DMS53 (cell line): ENCODE measurements around the gene UTP4.

Experiments
- DNase-seq: peaks from one replicate; lab custom pipeline; 2025; lab: John Stamatoyannopoulos, UW

Gene UTP4

DNA sequence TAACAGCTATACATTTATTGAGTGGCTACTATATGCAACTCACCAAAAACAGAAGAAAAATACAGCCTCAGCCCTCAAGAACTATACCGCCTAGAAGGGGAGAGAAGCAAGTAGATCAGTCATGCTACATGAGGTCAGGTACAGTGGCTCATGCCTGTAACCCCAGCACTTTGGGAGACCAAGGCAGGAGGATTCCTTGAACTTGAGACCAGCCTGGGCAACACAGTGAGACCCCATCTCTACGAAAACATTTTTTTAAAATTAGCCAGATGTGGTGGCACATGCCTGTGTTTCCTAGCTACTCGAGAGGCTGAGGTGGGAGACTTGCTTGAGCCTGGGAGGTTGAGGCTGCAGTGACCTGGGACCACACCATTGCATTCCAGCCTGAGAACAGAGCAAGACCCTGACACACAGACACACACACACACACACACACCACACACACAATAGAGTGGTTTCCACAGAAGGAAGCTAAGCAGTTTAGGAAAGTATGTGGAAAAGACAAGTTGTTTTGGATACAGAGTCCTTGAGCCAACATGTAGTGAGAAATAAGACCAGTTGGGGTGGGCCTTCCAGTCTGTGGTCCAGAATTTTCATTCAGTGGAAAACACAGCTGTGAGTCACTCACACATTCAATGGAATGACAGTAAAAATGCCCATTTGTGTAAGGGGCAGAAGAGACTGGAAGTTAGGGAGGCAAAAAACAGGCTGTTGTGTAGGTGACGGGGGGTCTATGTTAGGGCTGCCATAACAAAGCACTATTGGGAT is 43.8 kb downstream of the UTP4 start:
- no peak for DNase-seq

DNA sequence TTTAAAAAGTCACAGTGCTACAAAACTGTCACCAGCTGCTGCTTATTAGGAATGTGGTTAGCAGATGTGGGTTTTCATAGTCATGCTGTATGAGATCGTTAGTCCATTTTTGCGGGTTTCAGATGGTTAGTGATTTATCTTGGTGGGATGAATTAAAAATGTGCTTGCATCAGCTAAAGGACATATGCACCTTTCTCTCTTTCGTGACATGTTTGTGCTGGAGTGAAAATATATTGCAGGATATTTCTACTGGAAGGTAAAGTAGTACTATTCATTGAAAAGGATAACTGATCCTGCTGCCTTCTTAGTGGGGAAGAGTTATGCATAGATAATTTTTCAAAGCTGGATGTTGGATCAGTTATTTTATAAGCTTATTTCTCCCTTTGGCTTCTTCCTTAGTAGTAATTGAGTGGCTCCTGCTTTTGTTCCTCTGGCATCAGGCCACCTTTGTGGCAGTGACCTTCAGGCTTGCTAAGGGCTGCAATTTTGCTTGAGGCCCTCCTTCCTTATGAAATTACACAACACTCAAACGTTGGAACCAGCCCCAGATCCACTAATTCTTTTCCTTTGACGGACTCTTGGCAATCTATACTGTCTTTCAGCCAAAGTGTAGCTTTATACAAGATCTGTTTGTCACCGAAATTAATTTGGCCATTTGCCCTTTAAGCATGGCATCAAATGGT is 47.0 kb downstream of the UTP4 start:
- no peak for DNase-seq

DNA sequence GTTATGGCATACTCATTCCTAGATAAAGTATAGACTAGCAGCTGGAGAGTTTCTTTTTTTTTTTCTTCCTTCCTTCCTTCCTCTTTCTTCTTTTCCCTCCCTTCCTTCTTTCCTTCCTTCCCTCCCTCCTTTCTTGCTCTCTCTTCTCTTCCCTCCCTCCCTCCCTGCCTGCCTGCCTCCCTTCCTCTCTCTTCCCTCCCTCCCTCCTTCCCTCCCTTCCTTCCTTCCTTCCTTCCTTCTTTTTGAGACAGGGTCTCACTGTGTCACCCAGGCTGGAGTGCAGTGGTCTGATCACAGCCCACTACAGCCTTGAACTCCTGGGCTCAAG is 47.5 kb downstream of the UTP4 start:
- DNase-seq: no peak

DNA sequence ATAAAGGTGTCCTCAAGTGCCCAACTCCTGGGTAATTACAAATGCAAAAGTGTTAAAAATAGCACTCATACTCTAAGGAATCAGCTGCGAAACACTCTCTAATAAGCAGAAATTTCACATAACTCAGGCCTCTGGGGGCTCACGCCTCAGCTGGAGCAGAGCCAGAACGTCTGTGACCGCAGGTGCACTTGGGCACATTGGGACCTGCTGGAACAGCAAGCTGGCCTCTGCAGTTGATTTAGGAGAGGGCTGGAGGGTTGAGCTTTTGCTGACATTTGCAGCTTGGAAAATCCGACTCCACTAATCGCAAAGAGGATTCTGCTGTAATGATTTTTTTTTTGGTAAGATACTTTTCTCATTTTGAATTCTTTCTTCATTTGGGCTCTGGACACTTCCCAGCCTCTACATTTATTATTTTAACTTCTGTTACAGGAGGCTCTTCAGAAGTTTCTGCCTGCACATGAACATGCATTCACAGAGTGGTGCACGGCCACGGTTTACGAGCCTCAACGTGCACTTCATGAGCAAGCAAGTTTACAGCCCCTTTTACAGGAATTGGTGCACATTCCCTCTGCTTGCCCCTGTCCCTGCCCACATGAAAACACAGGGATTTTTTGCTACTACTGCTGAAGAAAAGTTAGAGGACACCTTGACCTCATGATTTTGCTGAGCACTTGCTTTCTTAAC is 50.4 kb downstream of the UTP4 start:
- no peak for DNase-seq

DNA sequence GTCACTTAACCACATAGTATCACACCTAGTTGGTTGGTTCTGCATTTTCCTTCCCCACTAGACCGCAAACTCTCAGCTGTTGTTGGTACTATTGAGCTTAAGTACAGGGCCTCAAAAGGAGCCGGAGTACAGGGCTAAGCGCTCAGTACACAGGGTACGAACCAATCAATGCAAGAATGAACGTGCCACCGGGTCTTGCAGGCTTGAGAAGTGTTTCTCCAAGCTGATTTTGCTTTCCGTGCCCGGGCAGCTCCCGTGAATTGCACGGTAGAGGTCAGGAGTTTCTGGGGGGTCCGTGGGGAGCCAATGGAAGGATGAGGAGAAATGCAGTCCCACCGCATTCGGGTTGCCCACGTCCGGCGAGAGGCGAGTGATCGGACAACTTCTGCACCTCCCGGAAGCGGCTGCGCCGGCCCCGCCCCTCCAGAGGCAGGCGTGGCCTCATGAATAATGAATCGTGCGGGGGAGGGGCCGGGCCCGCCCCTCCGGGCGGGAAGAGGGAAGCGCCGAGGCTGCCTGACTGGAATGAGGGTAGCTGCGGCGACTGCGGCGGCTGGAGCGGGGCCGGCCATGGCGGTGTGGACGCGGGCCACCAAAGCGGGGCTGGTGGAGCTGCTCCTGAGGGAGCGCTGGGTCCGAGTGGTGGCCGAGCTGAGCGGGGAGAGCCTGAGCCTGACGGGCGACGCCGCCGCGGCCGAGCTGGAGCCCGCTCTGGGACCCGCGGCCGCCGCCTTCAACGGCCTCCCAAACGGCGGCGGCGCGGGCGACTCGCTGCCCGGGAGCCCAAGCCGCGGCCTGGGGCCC is 54.4 kb downstream of the UTP4 start, which contains the start of gene SNTB2:
TSS of gene SNTB2 (plus strand) at position 523 of the 804 bp plus-strand sequence. CDS start at position 526, 3 bp downstream.
- peak; percentile 93 for DNase-seq

DNA sequence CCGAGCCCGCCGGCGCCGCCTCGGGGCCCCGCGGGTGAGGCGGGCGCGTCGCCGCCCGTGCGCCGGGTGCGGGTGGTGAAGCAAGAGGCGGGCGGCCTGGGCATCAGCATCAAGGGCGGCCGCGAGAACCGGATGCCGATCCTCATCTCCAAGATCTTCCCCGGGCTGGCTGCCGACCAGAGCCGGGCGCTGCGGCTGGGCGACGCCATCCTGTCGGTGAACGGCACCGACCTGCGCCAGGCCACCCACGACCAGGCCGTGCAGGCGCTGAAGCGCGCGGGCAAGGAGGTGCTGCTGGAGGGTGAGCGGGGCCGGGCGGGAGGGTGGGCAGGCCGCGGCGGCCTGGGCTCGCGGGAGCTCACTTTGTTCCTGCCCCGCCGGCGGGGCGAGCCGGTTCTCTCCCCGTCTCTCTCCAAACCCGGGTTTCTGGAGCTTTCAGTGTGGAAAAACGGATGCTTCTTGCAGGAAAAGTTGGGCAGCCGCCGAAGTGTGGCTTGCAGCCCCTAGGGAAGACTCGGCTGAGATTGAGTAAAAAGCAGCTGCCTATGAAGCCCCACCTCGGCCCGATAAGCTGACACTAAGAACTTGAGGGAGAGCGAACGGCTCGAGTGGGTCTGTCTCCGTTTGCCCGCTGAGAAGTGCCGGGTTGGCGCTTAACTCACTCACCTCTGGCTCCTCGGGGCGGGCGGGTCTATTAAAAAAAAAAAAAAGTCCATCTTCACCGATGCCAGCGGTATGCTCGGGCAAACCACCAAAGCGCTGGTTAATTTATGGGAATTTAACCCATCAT is 55.2 kb downstream of the UTP4 start:
- peak; percentile 73 for DNase-seq

DNA sequence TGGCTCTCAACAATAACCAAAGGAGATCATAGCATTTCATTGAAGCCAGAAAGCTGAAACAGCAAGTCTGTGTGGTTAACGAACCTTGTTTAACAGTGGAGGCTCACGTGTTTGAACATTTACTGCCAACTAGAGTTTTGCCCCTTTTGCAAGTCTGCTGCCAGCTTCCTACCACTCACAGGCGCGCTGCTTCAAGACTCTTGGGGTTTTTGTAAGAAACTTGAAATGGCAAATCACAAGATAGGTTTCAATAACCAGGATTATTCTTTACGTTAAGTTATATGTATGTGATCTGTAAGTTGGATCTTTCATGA is 55.7 kb downstream of the UTP4 start:
- no peak for DNase-seq

DNA sequence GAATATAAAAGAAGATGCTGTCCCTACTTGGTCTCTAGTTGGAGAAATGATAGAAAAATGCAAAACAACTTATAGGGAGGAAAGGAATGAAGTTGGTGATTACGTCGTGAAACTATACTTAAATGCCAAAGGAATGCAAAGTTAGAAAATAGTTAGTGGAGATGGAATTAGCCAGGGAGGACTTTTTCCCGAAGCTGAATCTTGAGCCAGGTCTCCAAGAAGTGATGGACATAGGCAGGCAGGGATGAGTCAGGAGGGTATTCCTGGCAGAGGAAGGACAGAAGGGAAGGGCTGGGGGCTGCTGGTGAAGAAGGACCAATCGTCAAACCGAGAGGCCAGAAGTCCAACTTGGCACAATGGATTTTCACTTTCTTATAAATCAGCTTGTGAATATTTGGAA is 56.3 kb downstream of the UTP4 start:
- no peak for DNase-seq

DNA sequence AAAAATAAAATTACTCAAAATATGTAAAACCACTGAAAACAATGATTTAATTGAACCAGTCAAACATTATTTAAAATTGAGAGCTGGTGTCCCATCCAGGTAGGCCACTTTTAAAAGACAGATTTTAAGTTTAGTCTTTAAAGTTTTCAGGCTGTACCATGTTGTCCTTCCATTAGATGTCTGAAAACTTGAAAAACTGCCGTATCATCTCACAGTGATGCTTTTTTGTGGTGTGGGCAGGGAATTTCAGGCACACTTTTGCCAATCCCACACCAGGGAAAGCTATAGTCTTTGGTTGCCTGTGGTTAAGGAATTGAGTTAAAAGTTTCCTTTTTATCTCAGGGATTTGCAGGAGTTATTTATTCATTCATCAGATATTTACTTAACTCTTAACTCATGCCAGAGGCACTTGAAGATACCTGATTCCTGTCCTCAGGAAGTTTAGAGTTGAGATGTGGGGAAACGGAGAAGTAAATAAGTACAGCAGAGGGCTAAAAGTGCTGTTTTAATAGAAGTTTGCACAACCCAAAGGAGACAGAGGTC is 57.7 kb downstream of the UTP4 start:
- no peak for DNase-seq

DNA sequence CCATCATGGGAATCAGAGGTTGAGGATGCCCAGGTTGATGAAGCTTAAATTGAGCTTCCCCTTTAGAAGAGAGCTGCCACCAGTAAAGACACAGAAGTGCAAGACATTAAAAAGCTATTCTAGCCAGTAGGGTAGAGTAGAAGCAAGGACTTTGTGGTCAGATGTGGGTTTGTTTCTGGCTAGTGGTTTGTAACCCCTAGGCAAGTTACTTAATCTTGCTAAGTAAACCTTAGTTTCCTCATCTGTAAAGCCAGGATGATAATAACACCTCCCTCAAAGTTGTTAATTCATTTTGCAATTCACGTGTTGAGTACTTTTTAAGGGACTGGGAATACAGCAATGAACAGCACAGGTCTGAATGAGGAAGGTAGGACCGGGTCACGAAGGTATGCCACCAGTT is 58.1 kb downstream of the UTP4 start:
- no peak for DNase-seq

DNA sequence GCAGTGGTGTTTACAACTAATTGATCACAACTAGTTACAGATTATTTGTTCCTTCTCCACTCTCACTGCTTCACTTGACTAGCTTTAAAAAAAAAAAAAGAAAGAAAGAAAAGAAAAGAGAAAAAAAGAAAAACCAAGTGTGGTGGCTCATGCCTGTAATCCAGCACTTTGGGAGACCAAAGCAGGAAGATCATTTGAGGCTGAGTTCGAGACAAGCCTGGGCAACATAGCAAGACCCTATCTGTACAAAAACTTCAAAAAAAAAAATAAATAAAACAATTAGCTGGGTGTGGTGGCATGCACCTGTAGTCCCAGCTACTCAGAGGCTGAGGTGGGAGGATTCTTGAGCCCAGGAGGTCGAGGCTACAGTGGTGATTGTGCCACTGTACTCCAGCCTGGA is 58.7 kb downstream of the UTP4 start:
- no peak for DNase-seq

DNA sequence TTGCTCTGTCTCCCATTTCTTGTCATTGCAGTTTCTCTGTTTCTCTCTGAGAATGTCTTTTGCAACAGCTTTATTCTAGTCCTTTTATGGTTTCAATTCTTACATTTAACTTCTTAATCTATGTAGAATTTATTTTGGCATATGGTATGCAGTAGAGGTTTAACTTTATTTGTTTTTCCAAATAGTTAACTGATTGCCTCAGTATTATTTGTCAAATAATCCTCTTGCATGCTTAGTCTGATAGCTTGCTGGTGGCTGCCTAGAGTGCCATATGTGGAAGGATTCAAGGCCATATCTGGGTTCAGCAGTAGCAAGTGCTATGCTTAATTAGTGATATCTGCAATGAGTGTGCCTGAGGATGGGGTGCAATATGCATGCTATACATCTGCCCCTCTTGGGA is 61.4 kb downstream of the UTP4 start:
- no peak for DNase-seq

DNA sequence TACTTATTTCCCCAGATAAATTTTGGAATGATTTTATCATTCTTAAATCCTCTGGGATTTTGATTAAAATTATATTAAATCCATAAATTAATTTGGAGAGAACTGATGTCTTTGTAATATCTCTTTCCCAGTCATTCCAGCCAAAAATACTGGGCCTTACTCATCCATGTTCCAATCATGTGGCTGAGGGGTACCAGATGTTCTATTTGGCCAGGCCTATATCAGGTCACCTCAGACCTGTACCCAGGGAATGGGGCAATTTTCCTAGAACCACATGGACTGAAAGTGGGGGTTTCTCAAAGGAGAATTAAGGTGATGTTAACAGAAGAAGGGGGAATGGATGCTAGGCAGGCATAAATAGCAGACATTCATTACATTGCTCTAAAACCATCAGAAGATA is 62.0 kb downstream of the UTP4 start:
- DNase-seq: no peak

DNA sequence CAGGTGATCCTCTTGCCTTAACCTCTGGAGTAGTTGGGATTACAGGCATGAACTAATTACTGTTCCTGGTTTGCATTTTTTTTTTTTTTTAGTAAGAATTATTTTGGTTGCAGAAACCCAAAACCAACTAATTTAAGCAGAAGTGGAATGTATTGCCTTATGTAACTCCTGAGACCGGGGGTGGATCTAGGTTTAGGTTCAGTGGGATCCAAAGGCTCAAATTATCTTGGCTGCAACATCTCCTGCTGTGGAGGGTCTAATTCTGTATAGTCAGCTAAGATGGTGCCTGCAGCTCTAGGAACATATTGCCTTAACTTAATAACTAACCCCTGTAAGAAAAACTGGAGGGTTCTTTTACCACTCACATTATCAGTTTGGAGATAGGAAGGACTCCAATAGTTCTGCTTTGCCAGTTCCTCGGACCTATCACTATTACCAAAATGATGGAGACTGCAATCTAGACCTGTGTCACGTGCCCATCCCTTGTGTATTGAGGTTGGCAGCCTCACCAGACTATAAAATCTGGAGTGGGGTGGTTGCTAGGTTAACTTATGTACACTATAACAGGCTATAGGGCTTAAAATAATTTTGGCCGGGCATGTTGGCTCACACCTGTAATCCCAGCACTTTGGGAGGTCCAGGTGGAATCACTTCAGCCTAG is 63.0 kb downstream of the UTP4 start:
- no peak for DNase-seq

DNA sequence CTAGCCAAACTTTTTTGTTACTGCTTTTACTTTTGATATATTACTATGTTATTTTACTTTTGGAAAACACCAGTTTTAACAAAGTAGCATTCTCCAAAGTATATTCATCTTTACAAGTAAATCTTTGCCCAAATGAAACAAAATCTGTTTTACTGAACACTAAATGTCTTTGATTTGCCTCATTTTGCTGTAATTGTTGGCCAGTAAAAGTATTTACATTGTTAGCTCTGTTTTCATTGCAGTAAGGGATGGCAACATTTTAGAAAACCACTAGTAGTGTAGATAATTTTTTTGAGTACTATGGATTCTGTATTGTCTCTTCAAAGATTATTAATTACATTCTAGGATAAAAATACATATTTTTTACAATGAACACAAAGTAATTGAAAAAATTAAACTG is 65.1 kb downstream of the UTP4 start:
- no peak for DNase-seq

DNA sequence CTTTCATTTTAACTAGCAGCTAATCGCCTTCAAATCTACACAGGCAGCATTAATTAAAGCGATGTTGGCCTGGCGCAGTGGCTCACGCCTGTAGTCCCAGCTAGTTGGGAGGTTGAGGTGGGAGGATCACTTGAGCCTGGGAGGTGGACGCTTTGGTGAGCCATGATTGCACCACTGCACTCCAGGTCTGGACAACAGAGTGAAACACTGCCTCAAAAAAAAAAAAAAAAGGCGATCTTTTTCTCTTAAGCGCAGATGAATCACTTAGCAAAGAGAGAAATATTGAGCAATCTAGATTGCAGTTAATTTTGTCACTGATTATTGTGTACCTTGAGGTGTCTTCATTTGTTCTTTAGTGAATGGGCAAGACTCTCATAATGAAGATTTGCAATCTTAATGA is 66.9 kb downstream of the UTP4 start:
- DNase-seq: no peak

DNA sequence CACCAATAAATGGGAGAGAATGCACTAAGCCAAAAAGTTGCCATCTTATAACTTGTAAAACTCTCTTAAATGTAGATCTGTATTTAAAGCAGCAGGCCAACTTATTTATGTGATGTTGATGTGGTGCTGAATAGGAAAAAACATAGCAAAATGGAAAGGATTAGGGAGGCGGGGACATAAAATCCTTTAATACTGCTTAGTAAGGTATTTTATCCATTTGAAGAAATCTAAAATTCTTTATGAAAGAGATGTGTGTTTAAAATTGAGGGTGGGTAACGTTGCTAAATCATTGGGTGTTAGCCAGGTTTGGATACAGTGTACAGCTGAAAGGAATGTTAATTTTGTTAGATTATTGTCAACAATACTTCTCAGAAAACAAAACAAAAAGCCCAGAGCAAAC is 68.8 kb downstream of the UTP4 start:
- DNase-seq: no peak

DNA sequence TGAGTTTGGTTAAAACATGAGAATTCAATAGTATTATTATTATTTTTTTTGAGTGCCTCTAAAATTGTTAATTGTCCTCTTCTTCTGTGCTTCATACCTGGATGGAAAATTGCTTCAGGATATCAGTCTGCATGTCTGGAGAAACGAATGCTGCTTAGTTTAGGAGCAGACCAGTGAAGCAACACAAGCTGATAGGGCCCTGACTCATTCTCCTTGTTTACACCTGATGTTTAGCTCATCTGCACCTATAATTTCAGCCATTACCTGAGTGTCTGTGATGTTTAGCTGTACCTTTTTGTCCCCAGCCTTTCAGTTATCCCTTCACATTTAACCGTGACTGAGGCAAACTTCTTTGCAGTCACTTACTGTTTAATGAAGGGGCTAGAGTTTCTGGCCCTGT is 69.3 kb downstream of the UTP4 start:
- peak; percentile 6 for DNase-seq

DNA sequence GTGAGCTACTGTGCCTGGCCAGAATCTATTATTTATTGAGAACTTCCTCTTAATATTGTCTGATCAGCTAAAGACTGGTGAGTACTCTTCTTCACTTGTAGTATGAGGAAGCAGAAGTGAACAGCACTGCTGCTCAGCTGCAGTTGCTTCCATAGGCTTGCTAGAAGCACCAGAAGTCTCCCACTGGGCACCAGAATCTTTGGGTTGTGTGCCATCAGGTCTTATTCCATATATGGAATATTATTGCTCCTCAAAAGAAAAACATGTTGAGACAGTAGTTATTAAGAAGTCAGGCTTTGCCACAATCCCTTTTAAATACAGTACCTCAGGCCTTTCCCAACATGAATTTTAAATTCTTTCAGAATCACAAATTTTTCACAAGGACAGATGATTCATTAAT is 71.7 kb downstream of the UTP4 start:
- DNase-seq: no peak

DNA sequence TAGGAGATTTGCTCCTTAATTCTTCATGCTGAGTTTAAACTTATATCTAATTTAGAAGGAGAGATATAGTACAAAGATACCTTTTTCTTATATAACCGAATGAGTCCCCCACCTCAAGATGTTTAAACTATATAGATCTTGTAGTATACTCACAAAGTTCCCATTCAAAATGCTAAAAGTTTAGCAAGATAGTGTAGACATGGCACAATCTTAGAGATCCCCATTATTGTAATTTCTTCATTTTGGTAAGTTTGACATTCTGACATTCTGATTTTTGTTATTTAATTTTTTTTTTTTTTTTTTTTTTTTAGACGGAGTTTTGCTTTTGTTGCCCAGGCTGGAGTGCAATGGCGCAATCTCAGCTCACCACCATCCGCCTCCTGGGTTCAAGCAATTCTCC is 77.3 kb downstream of the UTP4 start:
- no peak for DNase-seq

DNA sequence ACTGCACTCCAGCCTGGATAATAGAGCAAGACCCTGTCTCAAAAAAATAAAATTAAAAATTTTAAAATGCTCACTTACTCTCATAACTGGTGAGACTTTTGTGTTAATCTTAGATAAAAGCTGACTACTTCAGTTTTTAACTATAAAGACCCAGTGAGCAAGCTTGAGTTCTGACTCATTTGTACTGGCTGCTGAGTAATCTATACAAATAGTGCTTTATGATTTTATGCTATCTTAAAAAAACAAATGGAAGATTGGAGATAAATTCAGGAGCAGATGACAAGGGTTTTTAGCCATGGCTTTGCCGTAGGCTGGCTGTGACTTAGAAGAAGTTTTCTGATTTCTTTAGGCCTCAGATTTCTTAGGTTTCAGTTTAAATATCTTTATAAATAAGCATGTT is 85.0 kb downstream of the UTP4 start:
- DNase-seq: peak; percentile 23
